SW480 (cell line): ENCODE data around the gene CES4A.
"Not testable (repeated sequence)": the region's sequence is repeated elsewhere in the genome, so short reads cannot be mapped to it uniquely, and the experiment has no call there.

Source experiments
- DNase-seq: peaks from one replicate; pipeline ENCODE4 v3.0.0-alpha.2; 2016; ENCODE audit warnings: low spot score

CES4A gene

DNA sequence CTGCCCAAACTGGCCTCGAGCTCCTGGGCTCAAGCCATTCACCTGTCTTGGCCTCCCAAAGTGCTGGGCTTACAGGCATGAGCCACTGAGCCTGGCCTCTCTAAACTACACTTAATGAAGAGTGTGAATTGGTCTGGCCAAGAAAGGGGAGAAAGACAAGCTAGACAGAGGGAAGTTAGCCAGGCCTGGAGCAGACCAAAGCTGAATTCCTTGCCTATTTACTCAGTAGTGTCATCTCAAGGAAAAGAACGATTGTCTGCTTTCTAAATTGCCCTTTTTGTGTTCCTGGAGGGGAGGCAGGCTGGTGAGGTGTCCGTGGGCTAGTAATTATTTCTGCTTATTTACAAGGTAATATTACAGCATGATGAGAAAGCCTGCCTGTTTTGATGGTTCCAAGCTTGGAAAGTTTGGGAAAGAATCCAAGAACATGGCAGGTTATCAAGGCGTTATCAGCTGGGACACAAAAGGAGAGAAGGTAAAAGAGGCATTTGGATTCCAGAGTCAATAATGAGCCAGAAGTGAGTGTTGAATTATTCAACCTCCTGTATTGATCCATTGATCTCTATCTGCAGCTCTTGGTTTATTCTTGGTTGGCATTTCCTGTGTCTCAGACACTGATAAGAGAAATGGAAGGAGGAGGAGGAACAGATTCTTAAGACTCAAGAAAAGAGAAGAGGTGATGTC is 34.3 kb downstream of the CES4A start:
- DNase-seq, result no peak

DNA sequence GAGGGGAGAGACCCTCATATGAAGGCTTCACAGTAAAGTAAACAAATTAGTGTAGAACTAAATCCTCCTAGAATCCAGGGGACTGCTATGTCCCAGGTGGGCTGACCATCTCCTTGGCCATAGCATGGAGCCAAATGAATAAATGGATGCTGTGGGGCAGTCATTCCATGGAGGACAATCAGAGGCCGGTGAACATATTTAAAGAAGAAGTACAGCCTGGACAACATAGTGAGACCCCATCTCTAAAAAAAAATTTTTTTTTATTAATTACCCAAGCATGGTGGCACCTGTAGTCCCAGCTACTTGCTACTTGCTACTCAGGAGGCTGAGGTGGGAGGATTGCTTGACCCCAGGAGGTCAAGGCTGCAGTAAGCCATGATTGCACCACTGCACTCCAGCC is 35.3 kb downstream of the CES4A start:
- no peak for DNase-seq

DNA sequence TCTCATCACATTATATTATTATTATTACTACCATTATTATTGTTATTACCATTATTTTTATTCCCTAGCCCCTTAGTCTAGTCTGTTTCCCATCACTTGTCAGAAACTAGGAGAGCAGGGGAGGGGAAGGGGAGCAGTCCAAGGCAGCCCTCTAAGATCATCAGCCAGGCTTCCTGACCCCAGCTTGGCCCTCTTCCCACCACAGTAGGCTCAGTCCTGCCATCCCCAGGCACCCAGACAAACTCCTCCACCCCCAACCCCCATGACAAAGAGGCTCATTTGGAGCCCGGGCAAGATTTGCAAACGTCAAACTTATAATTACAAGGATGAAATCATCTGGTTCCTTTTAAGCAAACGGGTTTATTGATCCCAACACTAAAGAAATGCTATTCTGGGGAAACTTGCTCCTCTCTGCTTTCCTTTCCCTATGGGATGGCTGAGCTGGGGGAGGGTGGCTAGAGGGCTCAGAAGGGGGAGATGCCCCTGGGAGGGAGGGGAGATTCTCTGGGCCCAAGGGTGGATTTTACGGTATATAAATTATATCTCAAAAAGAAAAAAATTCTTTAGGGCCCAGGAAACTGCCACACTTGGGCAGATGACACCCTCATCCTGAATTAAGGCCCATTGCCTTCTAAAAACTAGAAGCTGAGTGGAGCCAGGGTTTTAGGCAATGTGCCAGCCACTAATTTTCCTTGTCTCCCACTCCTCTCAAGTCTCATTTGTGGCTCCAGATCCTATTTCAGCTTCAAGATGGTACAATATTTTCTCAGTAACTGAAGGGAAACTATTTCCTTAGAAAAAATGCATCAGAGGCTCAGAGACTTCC is 36.2 kb downstream of the CES4A start:
- DNase-seq, result no peak

DNA sequence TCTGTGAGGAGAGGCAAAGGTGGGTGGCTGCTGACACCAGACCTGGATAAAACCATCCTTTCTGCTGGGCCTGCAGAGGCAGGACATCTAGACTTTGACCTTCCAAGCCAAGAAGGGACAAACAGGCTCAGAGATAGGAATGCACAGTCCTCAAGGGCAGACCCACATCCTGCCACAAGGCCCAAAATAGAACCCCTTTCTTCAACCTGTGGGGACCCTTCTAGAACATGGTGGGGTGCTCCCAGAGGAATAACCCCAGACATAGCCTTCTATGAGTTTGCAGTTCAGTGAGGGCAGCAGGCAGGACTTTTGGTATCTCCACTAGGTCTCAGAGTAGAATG is 36.8 kb downstream of the CES4A start:
- no peak for DNase-seq

DNA sequence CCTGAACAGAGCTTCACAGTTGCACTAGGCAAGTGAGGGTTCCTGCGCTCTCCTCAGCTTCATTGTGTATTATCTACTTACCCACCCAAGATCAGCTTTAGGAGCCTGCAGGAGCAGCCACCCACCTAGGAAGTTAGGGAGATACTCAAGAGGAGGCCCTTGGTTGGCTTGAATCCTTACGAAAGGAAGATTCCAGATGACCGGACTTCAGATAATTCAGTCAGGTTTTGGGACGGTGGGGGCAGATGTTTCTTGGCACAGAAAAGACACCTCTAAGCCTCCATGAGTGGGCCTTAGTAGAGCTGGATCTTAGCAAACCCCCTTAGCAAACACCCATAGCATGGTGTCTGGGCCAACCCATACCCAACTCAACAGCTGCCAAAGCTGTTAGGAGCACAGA is 38.2 kb downstream of the CES4A start:
- DNase-seq, result no peak

DNA sequence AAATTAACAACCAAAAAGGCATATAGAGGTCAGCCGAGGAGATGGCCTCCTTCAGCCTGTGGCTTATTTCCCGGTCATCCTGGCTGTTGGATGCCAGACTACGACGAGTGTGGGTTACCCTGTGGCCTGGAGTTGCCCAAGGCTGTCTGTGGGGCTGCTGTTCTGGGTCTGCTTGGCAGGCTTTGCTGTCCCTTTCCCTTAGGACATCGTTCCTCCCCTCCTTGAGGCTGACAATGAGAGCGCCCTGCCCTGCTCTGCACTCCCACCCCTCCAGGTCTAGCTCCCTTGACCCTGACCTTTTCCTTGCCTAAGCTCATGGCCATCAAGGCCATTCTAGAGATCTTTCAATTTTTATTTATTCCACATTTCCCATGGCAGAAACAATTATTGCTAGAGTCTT is 38.7 kb downstream of the CES4A start:
- DNase-seq, result no peak

DNA sequence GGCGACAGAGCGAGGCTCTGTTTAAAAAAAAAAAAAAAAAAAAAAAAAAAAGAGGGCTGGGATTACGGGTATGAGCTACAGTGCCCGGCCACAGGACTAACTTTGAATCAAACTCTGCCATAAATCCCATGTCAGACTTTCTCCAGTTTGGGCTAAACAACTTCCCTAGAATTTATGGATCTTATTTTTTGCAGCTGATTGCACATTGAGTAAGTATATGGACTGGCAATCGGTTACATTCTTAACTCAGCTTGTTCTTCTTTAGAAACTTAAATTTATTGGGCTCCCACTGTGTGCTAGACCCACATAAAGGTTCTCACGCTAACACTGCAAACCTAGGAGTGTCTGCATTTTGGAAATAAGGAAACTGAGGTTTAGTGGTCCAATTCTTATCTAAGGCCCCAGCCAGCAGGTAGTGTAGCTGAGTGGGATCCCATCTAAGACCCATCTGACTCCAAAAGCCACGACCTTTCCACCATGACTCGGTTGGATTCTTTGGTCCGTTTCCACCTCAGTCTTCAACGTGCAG is 39.8 kb downstream of the CES4A start:
- DNase-seq, result no peak

DNA sequence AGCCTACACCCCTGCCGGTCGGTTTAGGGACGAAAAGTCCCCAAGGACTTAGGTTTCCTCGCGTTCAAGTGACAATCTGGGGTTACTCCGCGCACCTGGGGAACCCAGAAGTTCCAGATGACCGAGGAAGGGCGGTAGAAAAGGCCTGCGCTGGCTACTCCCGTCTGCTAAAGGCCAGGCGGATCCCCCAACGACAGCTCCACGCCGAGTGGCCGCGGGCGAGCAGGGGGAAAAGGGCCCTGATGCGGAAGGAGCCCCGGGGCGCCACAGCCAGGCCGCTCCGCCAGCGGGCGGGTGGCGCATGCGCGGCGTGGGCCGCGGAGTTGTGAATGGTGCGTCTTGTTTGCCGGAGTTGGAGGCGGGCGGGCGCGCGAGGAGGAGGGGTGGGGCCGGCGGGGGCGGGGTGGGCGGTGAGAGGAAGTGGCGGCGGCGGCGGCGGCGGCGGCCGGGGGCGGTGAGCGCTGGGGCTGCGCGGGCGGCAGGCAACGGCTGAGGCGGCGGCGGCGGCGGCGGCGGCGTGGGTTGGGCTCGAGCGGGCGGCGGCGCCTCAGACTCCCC is 40.4 kb downstream of the CES4A start, which contains the start of gene CBFB:
TSS of gene CBFB (plus strand) at position 454 of the 558 bp plus-strand sequence. CDS start 259 bp downstream, outside the sequence.
- DNase-seq, result peak; percentile 84

DNA sequence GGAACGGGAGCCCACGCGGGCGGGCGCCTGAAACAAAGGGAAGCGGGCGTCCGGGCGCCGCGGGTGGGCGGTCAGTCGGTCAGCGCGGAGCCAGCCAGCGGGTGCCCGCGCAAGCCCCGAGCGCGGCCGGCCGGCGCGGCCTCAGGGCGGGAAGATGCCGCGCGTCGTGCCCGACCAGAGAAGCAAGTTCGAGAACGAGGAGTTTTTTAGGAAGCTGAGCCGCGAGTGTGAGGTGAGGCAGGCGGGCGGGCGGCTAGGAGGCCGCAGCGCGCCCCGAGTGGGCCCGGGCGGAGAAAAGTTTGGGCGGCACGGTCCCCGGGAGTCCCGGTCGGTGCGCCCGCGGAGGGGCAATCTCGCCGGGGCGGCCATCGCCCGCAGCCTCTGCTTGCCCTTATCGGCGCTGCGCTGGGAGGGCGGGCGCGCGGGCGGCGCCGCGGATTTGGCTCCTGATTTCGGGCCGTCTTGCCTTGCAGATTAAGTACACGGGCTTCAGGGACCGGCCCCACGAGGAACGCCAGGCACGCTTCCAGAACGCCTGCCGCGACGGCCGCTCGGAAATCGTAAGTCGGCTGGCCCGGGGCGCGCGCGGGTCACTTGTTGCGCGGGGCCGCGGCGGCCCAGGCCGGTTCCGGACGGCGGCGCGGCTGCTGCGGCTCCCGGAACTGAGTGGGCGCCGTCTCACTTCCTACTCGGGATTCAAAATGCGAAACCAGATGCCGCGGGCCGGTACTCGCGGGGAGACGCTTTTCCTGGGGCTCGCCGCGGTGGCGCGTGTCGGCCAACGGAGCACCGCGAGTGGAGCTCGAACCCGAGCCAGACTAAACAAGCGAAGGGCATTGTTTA is 41.1 kb downstream of the CES4A start:
- DNase-seq, result peak; percentile 21

DNA sequence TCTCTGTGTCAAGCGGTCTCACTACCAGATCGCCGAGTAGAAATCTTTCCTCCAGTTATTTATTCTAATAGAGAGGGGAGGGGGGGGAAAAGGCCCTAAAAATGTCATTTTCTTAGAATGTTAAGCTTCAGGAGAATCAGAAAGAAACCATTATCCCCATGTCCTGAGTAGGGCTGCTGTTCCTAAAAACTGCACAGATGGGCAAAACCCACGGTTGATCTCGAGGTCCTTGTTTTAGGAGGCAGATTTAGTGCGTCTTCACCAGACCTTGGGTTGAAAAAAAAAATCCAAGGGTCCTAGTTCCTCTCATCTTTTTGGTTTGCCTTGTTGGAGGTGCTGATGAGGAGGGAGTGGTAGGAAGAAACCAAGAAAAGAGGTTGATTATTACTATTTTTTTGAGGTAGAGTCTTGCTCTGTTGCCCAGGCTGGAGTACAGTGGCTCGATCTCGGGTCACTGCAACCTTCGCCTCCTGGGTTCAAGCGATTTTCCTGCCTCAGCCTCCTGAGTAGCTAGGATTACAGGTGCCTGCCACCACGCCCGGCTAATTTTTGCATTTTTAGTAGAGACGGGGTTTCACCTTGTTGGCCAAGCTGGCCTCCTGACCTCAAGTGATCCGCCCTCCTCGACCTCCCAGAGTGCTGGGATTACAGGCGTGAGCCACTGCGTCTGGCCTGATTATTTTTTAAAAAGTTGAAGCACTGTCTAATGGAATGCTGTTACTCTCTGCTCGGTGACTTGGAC is 42.0 kb downstream of the CES4A start:
- no peak for DNase-seq

DNA sequence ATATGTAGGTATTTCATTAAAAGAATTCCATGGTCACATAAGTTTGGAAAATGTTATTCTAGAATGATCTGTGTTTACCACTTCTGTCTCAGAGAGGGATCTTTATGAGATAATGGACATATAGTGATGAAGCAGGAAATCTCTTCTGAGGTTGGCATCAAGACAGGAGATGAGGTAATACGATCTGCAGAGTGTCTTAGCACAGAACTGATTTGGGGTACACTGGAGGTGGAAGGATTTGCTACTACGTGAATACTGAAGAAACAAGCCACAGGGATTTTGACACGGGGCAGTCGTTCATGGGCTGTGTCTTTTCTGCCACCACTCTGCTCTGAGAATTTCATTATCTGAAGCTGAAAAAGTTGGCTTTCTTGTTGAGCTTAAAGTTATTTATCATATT is 46.1 kb downstream of the CES4A start:
- no peak for DNase-seq

DNA sequence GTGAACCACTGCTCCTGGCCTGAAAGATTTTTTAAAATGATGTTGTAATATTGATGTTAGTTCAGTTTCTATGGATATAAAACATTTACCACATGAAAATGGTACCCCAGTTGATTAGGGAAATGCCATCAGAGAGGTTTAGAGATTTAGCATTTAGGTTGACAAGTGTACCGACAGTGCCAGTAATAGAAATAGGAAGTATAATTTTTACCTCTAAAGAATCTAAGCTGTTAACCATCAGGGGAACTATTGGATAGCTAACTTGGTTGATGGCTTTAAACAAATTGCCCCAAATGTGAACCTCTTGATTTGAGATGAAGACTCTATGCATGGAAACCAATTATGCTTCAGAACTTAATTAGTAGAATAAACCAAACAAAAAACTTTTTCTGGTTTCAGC is 47.0 kb downstream of the CES4A start:
- no peak for DNase-seq

DNA sequence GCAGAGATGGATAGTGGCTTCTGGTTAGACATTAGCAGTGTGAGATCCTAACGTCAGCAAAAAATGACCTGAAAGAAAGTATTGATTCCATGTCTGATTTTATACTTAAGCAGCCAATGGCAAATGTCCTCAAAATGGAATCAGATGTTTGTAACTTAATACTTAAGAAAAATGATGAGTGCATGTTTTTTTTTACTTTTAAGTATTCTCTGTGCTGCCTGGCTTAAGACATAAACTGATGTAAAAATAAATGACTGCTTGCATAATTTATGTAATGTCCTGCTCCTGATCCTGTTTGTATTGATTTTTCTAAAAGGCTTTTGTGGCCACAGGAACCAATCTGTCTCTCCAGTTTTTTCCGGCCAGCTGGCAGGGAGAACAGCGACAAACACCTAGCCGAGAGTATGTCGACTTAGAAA is 47.9 kb downstream of the CES4A start:
- DNase-seq, result no peak

DNA sequence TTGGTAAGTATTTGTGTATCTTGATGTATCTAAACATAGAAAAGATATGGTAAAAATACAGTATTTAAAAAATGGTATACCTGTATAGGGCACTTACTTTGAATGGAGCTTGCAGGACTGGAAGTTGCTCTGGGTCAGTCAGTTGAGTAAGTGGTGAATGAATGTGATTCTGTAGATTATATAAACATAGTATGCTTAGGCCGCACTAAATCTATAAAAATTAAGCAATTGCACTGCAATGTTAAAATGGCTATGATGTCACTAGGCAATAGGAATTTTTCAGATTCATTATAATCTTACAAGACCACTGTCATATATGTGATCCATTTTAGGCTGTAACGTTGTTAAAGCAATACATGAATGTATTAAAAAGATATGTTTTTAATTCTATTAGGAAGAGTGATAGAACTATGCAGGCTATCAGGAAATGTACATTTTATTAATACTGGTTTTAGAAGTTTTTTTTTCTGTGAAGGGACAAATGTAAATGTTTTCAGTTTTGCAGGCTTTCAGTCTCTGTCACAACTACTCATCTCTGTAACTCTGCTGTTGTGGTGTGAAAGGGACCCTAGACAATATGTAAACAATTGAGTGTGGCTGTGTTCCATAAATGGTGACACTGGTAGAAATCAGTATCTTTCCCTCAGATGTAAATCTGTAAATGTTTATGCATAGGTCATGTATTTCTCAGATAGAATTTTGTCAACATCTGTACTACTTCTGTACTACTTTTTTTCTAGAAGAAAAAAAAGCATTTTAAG is 51.1 kb downstream of the CES4A start:
- DNase-seq, result no peak

DNA sequence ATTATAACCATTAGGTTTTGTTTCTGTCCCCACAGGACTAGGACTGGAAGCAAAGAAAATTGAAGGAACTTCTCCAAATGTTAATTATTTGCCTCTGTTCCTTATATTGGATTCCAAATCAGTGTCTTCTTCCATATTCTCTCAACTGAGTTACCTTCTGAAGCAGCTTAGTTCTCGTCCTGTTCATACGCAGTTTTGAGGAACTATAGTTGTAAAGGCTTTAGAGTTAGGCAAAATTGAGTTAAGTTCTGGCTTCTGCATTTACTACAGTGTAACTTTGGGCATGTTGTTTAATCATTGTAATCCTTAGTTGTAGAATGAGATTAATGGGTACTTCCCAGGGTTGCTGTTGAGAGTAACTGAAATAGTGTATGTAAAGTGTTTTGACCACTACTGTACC is 51.8 kb downstream of the CES4A start:
- no peak for DNase-seq

DNA sequence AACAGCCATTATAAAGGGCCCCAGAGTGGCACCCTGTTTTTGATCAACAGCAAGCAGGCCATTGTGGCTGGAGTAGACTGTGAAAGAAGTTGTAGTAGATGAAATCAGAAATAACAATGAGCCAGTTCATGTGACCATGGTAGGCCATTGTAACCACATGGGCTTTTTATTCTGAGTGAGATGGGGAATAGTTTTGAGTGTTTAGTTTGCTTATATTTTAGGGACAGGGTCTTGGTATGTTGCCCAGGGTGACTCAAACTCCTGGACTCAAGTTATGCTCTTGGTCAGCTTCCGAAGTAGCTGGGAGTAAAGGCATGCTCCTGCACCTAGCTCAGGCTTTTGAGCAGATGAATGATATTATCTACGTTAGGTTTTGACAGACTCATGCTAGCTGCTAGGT is 52.5 kb downstream of the CES4A start:
- no peak for DNase-seq

DNA sequence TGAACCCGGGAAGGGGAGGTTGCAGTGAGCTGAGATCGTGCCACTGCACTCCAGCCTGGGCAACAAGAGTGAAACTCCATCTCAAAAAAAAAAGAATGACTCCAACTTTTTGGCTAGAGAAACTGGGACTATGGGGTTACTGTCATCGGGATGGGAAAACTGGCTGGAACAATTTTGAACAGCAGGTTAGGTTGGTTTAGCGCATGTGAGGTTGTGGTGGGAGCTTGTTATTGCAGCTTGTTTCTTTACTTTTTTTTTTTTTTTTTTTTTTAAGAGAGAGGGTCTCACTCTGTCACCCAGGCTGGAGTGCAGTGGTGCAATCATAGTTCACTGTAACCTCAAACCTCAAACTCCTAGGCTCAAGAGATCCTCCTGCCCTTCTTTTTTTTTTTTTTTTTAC is 53.1 kb downstream of the CES4A start:
- not testable (repeated sequence) for DNase-seq

DNA sequence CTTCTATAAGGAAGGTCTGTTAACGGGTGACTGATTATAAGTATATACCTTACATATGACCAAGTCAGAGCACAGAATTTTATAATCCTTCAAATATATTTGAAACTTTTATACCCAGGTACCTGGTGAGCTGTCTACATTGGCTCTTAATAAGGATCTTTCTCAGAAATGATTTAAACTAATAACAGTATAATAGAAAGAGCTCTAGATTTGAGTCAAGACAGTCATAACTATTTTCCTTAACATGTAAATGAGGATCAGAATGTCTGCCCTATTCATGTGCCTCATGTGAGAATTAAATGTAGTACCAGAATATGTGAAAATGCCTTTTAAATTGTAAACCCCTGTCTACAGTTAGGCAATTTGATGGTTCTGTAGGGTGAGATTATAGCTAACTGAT is 55.0 kb downstream of the CES4A start:
- no peak for DNase-seq

DNA sequence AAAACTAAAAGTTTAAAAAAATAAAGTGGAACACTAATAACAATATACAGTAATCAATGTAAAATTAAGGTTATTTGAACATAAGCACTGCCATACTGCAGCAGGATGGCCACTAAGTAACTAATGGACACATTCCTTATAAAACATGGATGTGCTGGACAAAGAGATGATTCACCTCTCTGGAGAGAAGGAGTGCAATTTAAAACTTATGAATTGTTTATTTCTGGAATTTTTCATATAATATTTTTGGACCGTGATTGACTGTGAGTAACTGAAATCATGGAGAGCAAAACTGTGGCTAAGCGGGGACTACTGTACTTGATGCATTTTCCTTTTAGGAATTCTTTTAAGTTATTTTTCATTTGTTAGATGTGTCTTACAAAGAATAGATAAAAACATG is 62.4 kb downstream of the CES4A start:
- DNase-seq, result no peak

DNA sequence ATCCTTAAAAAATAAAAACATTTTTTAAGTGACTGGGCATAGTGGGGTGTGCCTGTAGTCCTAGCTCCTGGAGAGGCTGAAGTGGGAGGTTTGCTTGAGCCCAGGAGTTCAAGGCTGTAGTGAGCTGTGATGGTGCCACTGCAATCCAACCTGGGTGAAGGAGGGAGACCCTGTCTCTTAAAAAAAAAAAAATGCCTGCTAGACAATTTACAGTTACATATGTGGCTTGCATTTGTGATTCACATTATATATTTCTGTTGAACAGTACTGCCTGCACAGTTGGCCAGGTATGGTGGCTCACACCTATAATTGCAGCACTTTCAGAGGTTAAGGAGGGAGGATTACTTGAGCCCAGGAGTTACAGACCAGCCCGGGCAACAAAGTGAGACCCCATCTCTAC is 64.0 kb downstream of the CES4A start:
- DNase-seq, result no peak
